Liver (tissue), 9 donors: ENCODE measurements around the gene EIF1B. TPM values are rescaled to one million over a fixed set of nuclear protein-coding genes. Genes with fewer than 3 reads are reported as not detected.

ENCODE experiments used
- DNase-seq: peaks from one replicate; pipeline ENCODE4 v3.0.0-alpha.2; 2017; ENCODE audit warnings: low spot score
- H3K27ac ChIP-seq, 2 donors: one replicate each; pipeline ENCODE4 v1.7.0; 2013; ENCODE audit warnings: inconsistent platforms in 2 of 2, low read length in 2 of 2, control low read depth in 1 of 2, low read depth in 1 of 2, mild to moderate bottlenecking in 1 of 2
- H3K27me3 ChIP-seq, 4 donors: one replicate each; pipeline versions ENCODE4 v1.6.1 to v1.7.0; 2013; ENCODE audit warnings: low read length in 3 of 4, inconsistent platforms in 1 of 4, mild to moderate bottlenecking in 1 of 4, moderate library complexity in 1 of 4; ENCODE audit not compliant: control insufficient read depth in 4 of 4, insufficient read depth in 4 of 4
- H3K36me3 ChIP-seq, 4 donors: one replicate each; pipeline versions ENCODE4 v1.6.1 to v1.7.0; 2013; ENCODE audit warnings: low read length in 3 of 4, mild to moderate bottlenecking in 3 of 4, low read depth in 1 of 4, moderate library complexity in 1 of 4; ENCODE audit not compliant: control insufficient read depth in 4 of 4, insufficient read depth in 3 of 4
- H3K4me1 ChIP-seq, 4 donors: one replicate each; pipeline versions ENCODE4 v1.6.1 to v1.7.0; 2013; ENCODE audit warnings: low read length in 3 of 4, mild to moderate bottlenecking in 3 of 4, moderate library complexity in 1 of 4; ENCODE audit not compliant: control insufficient read depth in 4 of 4, insufficient read depth in 4 of 4
- H3K4me3 ChIP-seq, 3 donors: one replicate each; pipeline versions ENCODE4 v1.6.1 to v1.7.0; 2013; ENCODE audit warnings: low read length in 3 of 3, control low read depth in 1 of 3, low read depth in 1 of 3, mild to moderate bottlenecking in 1 of 3
- H3K9ac ChIP-seq, 2 donors: one replicate each; pipeline ENCODE4 v1.7.0; 2013; ENCODE audit warnings: low read length in 2 of 2, mild to moderate bottlenecking in 2 of 2, moderate library complexity in 2 of 2, control low read depth in 1 of 2, low read depth in 1 of 2
- H3K9me3 ChIP-seq, 4 donors: one replicate each; pipeline versions ENCODE4 v1.6.1 to v1.7.0; 2013; ENCODE audit warnings: low read length in 3 of 4; ENCODE audit not compliant: control insufficient read depth in 4 of 4
- ATF3 ChIP-seq: IDR thresholded peaks from 2 replicates; pipeline ENCODE4 v1.6.1; 2016; ENCODE audit warnings: antibody characterized with exemption
- CTCF ChIP-seq: fragments of 150-350 bp; IDR thresholded peaks from 2 replicates; pipeline ENCODE4 v1.5.1; 2017; ENCODE audit warnings: improper control_type of control experiment, low read depth, low read length; ENCODE audit not compliant: missing input control
- EGR1 ChIP-seq, 2 donors: IDR thresholded peaks; 2 replicates each; pipeline ENCODE4 v1.6.1; 2016 to 2018; ENCODE audit warnings: antibody characterized with exemption in 2 of 2, low read depth in 2 of 2
- FOXA1 ChIP-seq: IDR thresholded peaks from 2 replicates; pipeline ENCODE4 v1.6.1; 2016; ENCODE audit warnings: antibody characterized with exemption
- FOXA2 ChIP-seq: IDR thresholded peaks from 2 replicates; pipeline ENCODE4 v1.6.1; 2016; ENCODE audit warnings: antibody characterized with exemption
- GABPA ChIP-seq, 2 donors: IDR thresholded peaks in 1 of 2; conservative IDR thresholded peaks in 1 of 2; 2 replicates each; pipeline ENCODE4 v1.6.1; 2016; ENCODE audit warnings: antibody characterized with exemption in 2 of 2, mild to moderate bottlenecking in 1 of 2, moderate library complexity in 1 of 2
- HNF4A ChIP-seq, 2 donors: conservative IDR thresholded peaks; 2 replicates each; pipeline ENCODE4 v1.6.1; 2016; ENCODE audit warnings: antibody characterized with exemption in 2 of 2, mild to moderate bottlenecking in 2 of 2
- HNF4G ChIP-seq: IDR thresholded peaks from 2 replicates; pipeline ENCODE4 v1.6.1; 2016; ENCODE audit warnings: antibody characterized with exemption
- JUND ChIP-seq, 2 donors: IDR thresholded peaks; 2 replicates each; pipeline ENCODE4 v1.6.1; 2016; ENCODE audit warnings: antibody characterized with exemption in 2 of 2
- MAX ChIP-seq: IDR thresholded peaks from 2 replicates; pipeline ENCODE4 v1.6.1; 2016; ENCODE audit warnings: antibody characterized with exemption
- NR2F2 ChIP-seq: IDR thresholded peaks from 2 replicates; pipeline ENCODE4 v1.6.1; 2016; ENCODE audit warnings: antibody characterized with exemption
- RAD21 ChIP-seq, 2 donors: IDR thresholded peaks; 2 replicates each; pipeline ENCODE4 v1.6.1; 2016; ENCODE audit warnings: antibody characterized with exemption in 2 of 2, mild to moderate bottlenecking in 2 of 2
- REST ChIP-seq: IDR thresholded peaks from 2 replicates; pipeline ENCODE4 v1.6.1; 2016; ENCODE audit warnings: antibody characterized with exemption, mild to moderate bottlenecking
- RXRA ChIP-seq, 2 donors: IDR thresholded peaks; 2 replicates each; pipeline ENCODE4 v1.6.1; 2017 to 2018; ENCODE audit warnings: antibody characterized with exemption in 2 of 2, mild to moderate bottlenecking in 1 of 2
- SP1 ChIP-seq: IDR thresholded peaks from 2 replicates; pipeline ENCODE4 v1.6.1; 2018; ENCODE audit warnings: antibody characterized with exemption, mild to moderate bottlenecking
- TAF1 ChIP-seq: conservative IDR thresholded peaks from 2 replicates; pipeline ENCODE4 v1.6.1; 2016; ENCODE audit warnings: antibody characterized with exemption, mild to moderate bottlenecking
- YY1 ChIP-seq: IDR thresholded peaks from 2 replicates; pipeline ENCODE4 v1.6.1; 2016; ENCODE audit warnings: antibody characterized with exemption, mild to moderate bottlenecking
- ZBTB33 ChIP-seq: IDR thresholded peaks from 2 replicates; pipeline ENCODE4 v1.6.1; 2016; ENCODE audit warnings: antibody characterized with exemption
- WGBS: extraction: QIAGEN DNeasy Blood & Tissue Kit; methylation state at CpG from one replicate; pipeline ENCODE4 v1.1.7; 2013; 5-methylcytosine and 5-hydroxymethylcytosine counted together
- polyA plus RNA-seq, 2 donors: library from polyadenylated mRNA; stranded (reverse) in 1 of 2; unstranded in 1 of 2; fragments of 200-250 nt in 1 of 2; fragments of >200 nt in 1 of 2; fragmentation: Nextera tagmentation in 1 of 2; extraction: Ambion mirVana in 1 of 2; gene quantifications; one replicate each; pipeline versions ENCODE4 v1.2.1 to v1.2.3, GENCODE V29; 2013 to 2015
- total RNA-seq, 2 donors: library from RNA; depleted of rRNA; stranded (reverse); fragments of >200 nt; gene quantifications; one replicate each; pipeline ENCODE4 v1.2.3, GENCODE V29; 2014
- donor health status: healthy.
- donor health status: healthy.
- donor health status: healthy.
- donor health status: healthy.
- donor health status: healthy.

Gene EIF1B
- total and polyA plus RNA-seq, 4 donors = 10.9 to 33.8 (median 27.8) TPM

GRCh38 chr3:40299721-40300335 is 9.7 kb upstream of the EIF1B start:
- Histone ChIP-seq H3K9ac (no peak overlapping the region), H3K4me3 (no peak overlapping the region), H3K36me3 (peaks cover 0 to 7% (median 3%) of the 10 kb centered on the region in 4 donors), H3K27me3 (no peaks in the 10 kb centered on the region), H3K27ac (peak overlapping the region; percentile 9 to 61), H3K4me1 (no peaks in the 10 kb centered on the region), H3K9me3 (no peaks in the 10 kb centered on the region)
- no peak for DNase-seq
- WGBS = 77% methylated on average over 3 of the region's 3 CpGs
- peak in 1 of 2 donors; percentile 18 for TF ChIP-seq RAD21 (IDR thresholded peaks at IDR 0.05)
- peak; percentile 28 for TF ChIP-seq YY1
- TF ChIP-seq SP1 = peak; percentile 36
- no peak for TF ChIP-seq GABPA (IDR thresholded peaks at IDR 0.05 in 1 of 2, conservative IDR thresholded peaks at IDR 0.05 in 1 of 2)
- peak; percentile 13 for TF ChIP-seq MAX
- peak; percentile 90 for TF ChIP-seq NR2F2
- TF ChIP-seq HNF4A (conservative IDR thresholded peaks at IDR 0.05) = no peak
- TF ChIP-seq TAF1 = no peak
- TF ChIP-seq ATF3 = no peak
- no peak for TF ChIP-seq FOXA1
- peak; percentile 19 to 67 for TF ChIP-seq JUND (IDR thresholded peaks at IDR 0.05)
- TF ChIP-seq HNF4G = no peak
- TF ChIP-seq RXRA (IDR thresholded peaks at IDR 0.05) = peak; percentile 41 to 60
- no peak for TF ChIP-seq FOXA2
- TF ChIP-seq CTCF = no peak
- TF ChIP-seq ZBTB33 = no peak
- no peak for TF ChIP-seq REST
- TF ChIP-seq EGR1 (IDR thresholded peaks at IDR 0.05; ENCODE audit: low read depth in 2 of 2) = no peak
